ENCODE measurements around the gene VPS37D. TPM values are rescaled to one million over a fixed set of nuclear protein-coding genes. Genes with fewer than 3 reads are reported as not detected.

Gene VPS37D
- total and polyA plus RNA-seq, 7 donors = 0.60 to 8.7 (median 2.6) TPM; not detected in 1

GRCh38 chr7:73716318-73716890 is 48.8 kb downstream of the VPS37D start:
- no peaks in the 10 kb centered on the region for H3K27me3 ChIP-seq
- peaks cover 0 to 54% (median 41%) of the 10 kb centered on the region in 4 donors for H3K4me1 ChIP-seq
- H3K4me3 ChIP-seq = no peak overlapping the region
- no peak for TF ChIP-seq POLR2AphosphoS5 (IDR thresholded peaks at IDR 0.05)
- no peak for TF ChIP-seq CTCF (IDR thresholded peaks at IDR 0.05)
- 75 to 77% methylated on average over 4 of the region's 4 CpGs for WGBS, 2 donors
- H3K9me3 ChIP-seq = no peaks in the 10 kb centered on the region
- intact Hi-C loops (cut with DNase I) = loop anchor here (5.0 kb wide), 1 partner anchor 49 kb away; the partner anchor contains the start of gene VPS37D
- no peaks in the 10 kb centered on the region for H3K36me3 ChIP-seq
- no peak for DNase-seq
- peak overlapping the region; percentile 67 to 85 (median 76) for H3K27ac ChIP-seq

- Histone ChIP-seq H3K4me1 (peaks cover 0 to 60% (median 43%) of the 10 kb centered on the region in 4 donors), H3K36me3 (no peaks in the 10 kb centered on the region), H3K9me3 (no peaks in the 10 kb centered on the region), H3K4me3 (no peak overlapping the region), H3K27ac (peak overlapping the region; percentile 67 to 85 (median 76)), H3K27me3 (no peaks in the 10 kb centered on the region)
- peak in 1 of 4 donors; percentile 12 for TF ChIP-seq POLR2AphosphoS5 (IDR thresholded peaks at IDR 0.05)
- TF ChIP-seq CTCF (IDR thresholded peaks at IDR 0.05) = no peak
- no peak for TF ChIP-seq POLR2A (IDR thresholded peaks at IDR 0.05)
- no peak for TF ChIP-seq EP300 (IDR thresholded peaks at IDR 0.05)
- DNase-seq = peak; percentile 85
- WGBS, 2 donors = 72 to 84% methylated on average over 13 of the region's 13 CpGs
- intact Hi-C loops (cut with DNase I) = loop anchor here (5.0 kb wide), 1 partner anchor 50 kb away; the partner anchor contains the start of gene VPS37D
Measured at GRCh38 chr7:73717025-73717807, 49.6 kb downstream of the VPS37D start.

GRCh38 chr7:73717991-73718405 is 50.4 kb downstream of the VPS37D start:
- H3K36me3 ChIP-seq = no peaks in the 10 kb centered on the region
- WGBS, 2 donors = 42 to 74% methylated on average over 10 of the region's 10 CpGs

GRCh38 chr7:73718438-73718881 is 50.8 kb downstream of the VPS37D start:
- 28 to 30% methylated on average over 9 of the region's 9 CpGs for WGBS, 2 donors
- no peaks in the 10 kb centered on the region for H3K36me3 ChIP-seq
- peak overlapping the region; percentile 67 to 85 (median 76) for H3K27ac ChIP-seq
- TF ChIP-seq POLR2AphosphoS5 (IDR thresholded peaks at IDR 0.05) (no peak), CTCF (IDR thresholded peaks at IDR 0.05) (no peak), POLR2A (IDR thresholded peaks at IDR 0.05) (no peak), EP300 (IDR thresholded peaks at IDR 0.05) (no peak)
- intact Hi-C loops (cut with DNase I) = loop anchor here (2.0 to 5.0 kb wide), 3 partner anchors 20 to 51 kb away; partner anchors contain the start of genes ABHD11, BUD23, DNAJC30 and VPS37D
- H3K4me3 ChIP-seq = peak overlapping the region; percentile 58 to 97 (median 86)
- H3K9me3 ChIP-seq = no peaks in the 10 kb centered on the region
- no peak for DNase-seq
- peaks cover 0 to 60% (median 43%) of the 10 kb centered on the region in 4 donors for H3K4me1 ChIP-seq
- H3K27me3 ChIP-seq = no peaks in the 10 kb centered on the region

More at GRCh38 chr7:73717991-73718405, 50.4 kb downstream of the VPS37D start:
- Histone ChIP-seq H3K4me3 (peak overlapping the region; percentile 58 to 97 (median 86)), H3K27me3 (no peaks in the 10 kb centered on the region), H3K9me3 (no peaks in the 10 kb centered on the region), H3K4me1 (peaks cover 0 to 60% (median 43%) of the 10 kb centered on the region in 4 donors), H3K27ac (peak overlapping the region; percentile 67 to 85 (median 76))
- no peak for DNase-seq
- intact Hi-C loops (cut with DNase I) = loop anchor here (2.0 to 5.0 kb wide), 3 partner anchors 21 to 51 kb away; partner anchors contain the start of genes ABHD11, BUD23, DNAJC30 and VPS37D
- no peak for TF ChIP-seq CTCF (IDR thresholded peaks at IDR 0.05)
- no peak for TF ChIP-seq EP300 (IDR thresholded peaks at IDR 0.05)
- no peak for TF ChIP-seq POLR2A (IDR thresholded peaks at IDR 0.05)
- TF ChIP-seq POLR2AphosphoS5 (IDR thresholded peaks at IDR 0.05) = no peak

Measured in sigmoid colon (tissue), 7 donors.